Thyroid gland (tissue), 4 donors: ENCODE results near the gene TBC1D3B. TPM values are rescaled to one million over a fixed set of nuclear protein-coding genes. Genes with fewer than 3 reads are reported as not detected.
A peak's percentile ranks its signal among the peaks of the same experiment; 100 is the strongest.

ENCODE experiments used
- DNase-seq, 2 donors: peaks; one replicate each; pipeline ENCODE4 v3.0.0-alpha.2; 2019
- H3K27ac ChIP-seq, 3 donors: fragments of 200-600 bp; sonication (generic); 1 replicate in 2 of 3; 2 replicates in 1 of 3; pipeline ENCODE4 v1.5.1; 2016 to 2019; ENCODE audit warnings: mild to moderate bottlenecking in 1 of 3, moderate library complexity in 1 of 3
- H3K27me3 ChIP-seq: fragments of 200-600 bp; sonication (generic); one replicate; pipeline ENCODE4 v1.5.1; 2019
- H3K36me3 ChIP-seq, 2 donors: fragments of 200-600 bp; sonication (generic); one replicate each; pipeline ENCODE4 v1.5.1; 2016 to 2019
- H3K4me1 ChIP-seq, 2 donors: fragments of 200-600 bp; sonication (generic); one replicate each; pipeline ENCODE4 v1.5.1; 2017 to 2019
- H3K4me3 ChIP-seq, 3 donors: fragments of 200-600 bp; sonication (generic); replicated peaks in 1 of 3; 1 replicate in 2 of 3; 2 replicates in 1 of 3; pipeline ENCODE4 v1.5.1; 2016; ENCODE audit warnings: mild to moderate bottlenecking in 1 of 3
- H3K9me3 ChIP-seq: fragments of 200-600 bp; sonication (generic); one replicate; pipeline ENCODE4 v1.5.1; 2017
- POLR2A ChIP-seq, 2 donors: fragments of 450-650 bp; IDR thresholded peaks; one replicate each; pipeline ENCODE4 v1.6.1; 2017; ENCODE audit warnings: antibody characterized with exemption in 2 of 2, mild to moderate bottlenecking in 2 of 2, moderate library complexity in 1 of 2
- WGBS, 2 donors: methylation state at CpG; one replicate each; pipeline ENCODE4 v1.1.5; 2017; 5-methylcytosine and 5-hydroxymethylcytosine counted together
- intact Hi-C: fragments of 100-400 bp; cut with DNase I; formaldehyde crosslinking; loops from one replicate; pipeline ENCODE4 v1.15.1; 2023
- total RNA-seq, 4 donors: library from RNA; depleted of rRNA; stranded (reverse); fragments of >200 nt; gene quantifications; one replicate each; pipeline ENCODE4 v1.2.3, GENCODE V29; 2016
- TF ChIP-seq, protein P1 (sequence below), 6 experiments: fragments of 200-600 bp in 3 of 6; fragments of 450-650 bp in 3 of 6; sonication (generic) in 3 of 6; IDR thresholded peaks; one replicate each; pipeline ENCODE4 v1.5.1; 2016 to 2019; ENCODE audit warnings: antibody characterized with exemption in 6 of 6, mild to moderate bottlenecking in 2 of 6, inconsistent platforms in 1 of 6, moderate library complexity in 1 of 6

Gene TBC1D3B
- total RNA-seq, 4 donors from 2014 or later, result 3.9 TPM; not detected in 3

DNA sequence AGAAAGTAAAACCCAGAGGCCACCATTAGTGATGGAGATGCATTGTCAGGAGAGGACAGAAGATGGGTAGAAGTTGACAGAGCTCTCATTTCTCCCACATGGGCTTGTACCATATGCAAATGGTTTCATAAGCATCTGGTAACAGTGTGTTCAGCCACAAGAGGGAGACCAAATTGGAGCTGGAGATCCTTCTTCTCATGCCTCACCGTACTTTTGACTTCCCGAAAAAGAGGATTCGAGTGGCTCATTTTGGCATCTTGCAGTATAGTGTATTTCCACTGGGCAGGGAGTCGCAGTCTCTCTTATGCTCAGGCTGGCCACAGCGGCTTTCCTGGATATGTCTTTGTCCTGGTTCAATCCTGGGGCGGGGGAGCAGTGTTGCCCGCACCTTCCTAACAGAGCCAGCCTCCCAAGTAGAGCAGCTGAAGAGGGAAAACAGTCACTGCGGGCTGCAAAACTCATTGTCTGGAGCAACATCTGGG lies 23.8 kb downstream of the TBC1D3B start:
- no peaks in the 10 kb centered on the region for H3K36me3 ChIP-seq
- H3K27me3 ChIP-seq, result peaks cover 6% of the 10 kb centered on the region
- H3K9me3 ChIP-seq, result no peaks in the 10 kb centered on the region
- no peak for TF ChIP-seq POLR2A (IDR thresholded peaks at IDR 0.05)
- TF ChIP-seq, protein P1, sequence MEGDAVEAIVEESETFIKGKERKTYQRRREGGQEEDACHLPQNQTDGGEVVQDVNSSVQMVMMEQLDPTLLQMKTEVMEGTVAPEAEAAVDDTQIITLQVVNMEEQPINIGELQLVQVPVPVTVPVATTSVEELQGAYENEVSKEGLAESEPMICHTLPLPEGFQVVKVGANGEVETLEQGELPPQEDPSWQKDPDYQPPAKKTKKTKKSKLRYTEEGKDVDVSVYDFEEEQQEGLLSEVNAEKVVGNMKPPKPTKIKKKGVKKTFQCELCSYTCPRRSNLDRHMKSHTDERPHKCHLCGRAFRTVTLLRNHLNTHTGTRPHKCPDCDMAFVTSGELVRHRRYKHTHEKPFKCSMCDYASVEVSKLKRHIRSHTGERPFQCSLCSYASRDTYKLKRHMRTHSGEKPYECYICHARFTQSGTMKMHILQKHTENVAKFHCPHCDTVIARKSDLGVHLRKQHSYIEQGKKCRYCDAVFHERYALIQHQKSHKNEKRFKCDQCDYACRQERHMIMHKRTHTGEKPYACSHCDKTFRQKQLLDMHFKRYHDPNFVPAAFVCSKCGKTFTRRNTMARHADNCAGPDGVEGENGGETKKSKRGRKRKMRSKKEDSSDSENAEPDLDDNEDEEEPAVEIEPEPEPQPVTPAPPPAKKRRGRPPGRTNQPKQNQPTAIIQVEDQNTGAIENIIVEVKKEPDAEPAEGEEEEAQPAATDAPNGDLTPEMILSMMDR (IDR thresholded peaks at IDR 0.05), result no peak
- no peak for DNase-seq
- intact Hi-C loops, result no loop called here
- H3K4me1 ChIP-seq, result no peaks in the 10 kb centered on the region
- no peak overlapping the region for H3K4me3 ChIP-seq
- WGBS, 2 donors, result 84 to 89% methylated on average over 8 of the region's 8 CpGs
- H3K27ac ChIP-seq, result no peak overlapping the region

DNA sequence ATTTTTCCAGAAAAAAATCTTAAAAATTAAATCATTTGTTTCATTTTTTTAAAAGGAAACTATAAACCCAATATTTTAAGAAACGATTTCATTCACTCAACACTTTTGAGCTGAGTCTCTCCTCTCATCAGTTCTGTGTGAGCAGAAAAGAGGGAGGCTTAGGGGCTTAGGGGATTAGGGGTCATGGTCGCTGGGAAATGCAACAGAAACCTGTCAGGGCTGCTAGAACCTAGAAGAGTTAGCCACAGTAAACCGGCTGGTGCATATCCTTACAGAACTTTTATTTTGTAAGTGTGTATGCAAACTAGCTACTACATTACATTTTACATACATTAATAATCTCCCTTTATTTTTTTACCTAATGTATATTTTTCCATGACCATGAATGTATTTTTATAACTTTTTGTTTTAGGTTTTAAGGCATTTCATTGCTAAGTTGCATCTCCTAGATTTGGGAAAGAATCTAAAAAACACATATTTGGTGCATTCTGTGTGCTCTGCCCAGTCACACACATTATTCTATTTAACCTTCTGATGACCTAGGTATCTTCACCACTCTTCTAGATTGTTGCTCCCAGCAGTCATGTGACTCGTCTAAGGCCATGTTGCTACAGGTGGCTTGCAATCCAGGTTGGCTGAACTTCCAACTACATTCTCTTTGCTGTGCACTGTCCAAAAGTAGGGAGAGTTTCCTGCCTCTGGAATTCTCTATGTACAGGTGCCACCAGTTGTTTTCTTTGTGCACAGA lies 24.4 kb downstream of the TBC1D3B start:
- DNase-seq, result no peak
- intact Hi-C loops, result no loop called here
- no peak for TF ChIP-seq POLR2A (IDR thresholded peaks at IDR 0.05)
- no peaks in the 10 kb centered on the region for H3K4me1 ChIP-seq
- H3K9me3 ChIP-seq, result no peaks in the 10 kb centered on the region
- H3K27ac ChIP-seq, result no peak overlapping the region
- peaks cover 6% of the 10 kb centered on the region for H3K27me3 ChIP-seq
- H3K36me3 ChIP-seq, result no peaks in the 10 kb centered on the region
- WGBS, 2 donors, result 68 to 75% methylated on average over 4 of the region's 4 CpGs
- no peak overlapping the region for H3K4me3 ChIP-seq

DNA sequence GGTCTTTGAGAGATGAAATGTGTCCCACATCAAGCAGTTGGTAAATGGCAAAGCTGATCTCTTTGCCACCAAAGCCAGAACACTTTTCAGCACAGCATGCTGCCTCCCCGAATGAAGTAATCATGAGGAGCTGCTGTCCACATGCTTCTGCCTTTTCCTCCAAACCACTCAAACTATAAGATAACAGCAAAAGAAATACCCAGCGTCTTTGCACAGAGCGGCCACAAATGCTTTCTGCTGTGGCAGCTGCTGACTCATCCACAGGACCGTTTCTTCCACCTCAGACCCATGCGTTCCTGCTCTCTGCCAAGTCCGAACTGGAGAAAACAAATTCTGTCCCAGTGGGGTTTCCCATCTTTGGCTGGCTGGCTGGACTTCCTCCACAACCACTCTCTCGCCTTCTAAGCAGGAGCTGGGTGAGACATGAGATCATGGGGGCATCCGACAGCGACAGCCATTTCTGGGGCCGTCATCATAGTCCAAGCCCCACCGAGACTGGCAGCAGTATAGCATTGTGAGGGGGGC lies 27.1 kb downstream of the TBC1D3B start:
- H3K27me3 ChIP-seq, result peaks cover 6% of the 10 kb centered on the region
- intact Hi-C loops, result loop anchor here (5.0 kb wide), 1 partner anchor 177 kb away; no protein-coding TSS in a partner anchor
- H3K4me3 ChIP-seq, result no peak overlapping the region
- H3K9me3 ChIP-seq, result no peaks in the 10 kb centered on the region
- no peaks in the 10 kb centered on the region for H3K36me3 ChIP-seq
- no peak for DNase-seq
- TF ChIP-seq, protein P1 (IDR thresholded peaks at IDR 0.05), result no peak
- no peak for TF ChIP-seq POLR2A (IDR thresholded peaks at IDR 0.05)
- WGBS, 2 donors, result 64 to 70% methylated on average over 11 of the region's 11 CpGs
- no peaks in the 10 kb centered on the region for H3K4me1 ChIP-seq
- no peak overlapping the region for H3K27ac ChIP-seq

DNA sequence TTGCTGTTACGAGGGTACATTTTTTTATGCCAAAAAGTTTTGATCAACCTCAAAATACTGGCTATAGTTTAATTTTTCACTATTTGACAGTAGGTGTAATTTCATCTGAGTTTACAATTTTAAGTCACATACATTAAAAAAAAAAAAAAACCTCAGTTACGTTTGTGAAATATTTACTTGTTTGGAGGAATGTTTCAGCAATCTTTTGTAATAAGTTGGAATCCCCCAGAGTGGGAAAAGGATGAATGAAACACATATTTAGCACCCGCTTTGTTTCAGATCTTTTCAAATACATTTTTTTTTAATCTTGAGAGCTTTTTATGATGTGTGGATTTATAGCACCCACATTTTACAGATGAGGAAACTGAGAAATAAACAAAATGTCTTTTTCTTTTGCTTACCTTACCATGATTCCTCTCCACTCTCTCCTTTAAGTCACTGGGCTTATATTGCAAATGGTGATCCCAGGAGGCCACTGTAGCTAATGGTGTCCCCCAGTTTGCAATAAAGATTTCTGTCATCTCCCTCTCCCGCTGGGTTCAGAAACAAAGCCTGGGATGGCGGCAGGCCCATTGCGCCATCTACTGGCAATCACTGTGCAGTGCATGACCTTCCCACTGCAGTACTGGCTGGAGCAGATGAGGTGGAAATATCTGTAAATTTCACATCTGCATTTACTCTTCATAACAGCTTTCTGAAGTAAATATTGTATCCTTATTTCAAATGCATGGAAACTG lies 27.7 kb downstream of the TBC1D3B start:
- intact Hi-C loops, result loop anchor here (5.0 kb wide), 1 partner anchor 176 kb away; no protein-coding TSS in a partner anchor
- WGBS, 2 donors, result 44% methylated on average over 6 of the region's 6 CpGs
- H3K9me3 ChIP-seq, result no peaks in the 10 kb centered on the region

DNA sequence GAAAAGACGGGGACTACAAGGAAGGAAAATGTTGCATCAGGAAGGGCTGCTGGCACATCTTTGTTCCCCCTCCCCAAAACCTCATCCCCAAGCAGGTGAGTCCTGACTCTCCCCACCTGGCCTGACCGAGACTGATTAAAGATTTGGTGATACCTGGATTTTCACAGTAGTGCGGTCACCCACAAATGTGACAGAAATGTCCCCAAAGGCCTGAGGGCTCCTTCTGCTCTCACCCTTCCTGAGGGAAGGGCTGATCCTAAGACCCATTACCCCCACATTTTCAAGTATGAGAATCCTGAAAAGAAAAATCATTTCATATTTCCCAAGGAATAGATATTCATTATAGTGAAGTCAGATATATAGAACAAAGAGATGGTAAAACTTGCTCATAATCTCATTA lies 28.8 kb downstream of the TBC1D3B start:
- Histone ChIP-seq H3K4me1 (no peaks in the 10 kb centered on the region), H3K27ac (no peak overlapping the region), H3K27me3 (peaks cover 6% of the 10 kb centered on the region), H3K9me3 (no peaks in the 10 kb centered on the region), H3K36me3 (no peaks in the 10 kb centered on the region), H3K4me3 (no peak overlapping the region)
- 86 to 90% methylated on average over 3 of the region's 3 CpGs for WGBS, 2 donors
- DNase-seq, result no peak
- TF ChIP-seq POLR2A (IDR thresholded peaks at IDR 0.05), result no peak
- TF ChIP-seq, protein P1 (IDR thresholded peaks at IDR 0.05), result no peak
- intact Hi-C loops, result loop anchor here (5.0 kb wide), 1 partner anchor 175 kb away; no protein-coding TSS in a partner anchor

More for the DNA sequence above, 27.7 kb downstream of the TBC1D3B start:
- H3K27ac ChIP-seq, result no peak overlapping the region
- DNase-seq, result peak; percentile 60 to 66
- no peaks in the 10 kb centered on the region for H3K4me1 ChIP-seq
- TF ChIP-seq, protein P1 (IDR thresholded peaks at IDR 0.05), result peak; percentile 79 to 100 (median 88)
- no peak for TF ChIP-seq POLR2A (IDR thresholded peaks at IDR 0.05)
- H3K36me3 ChIP-seq, result no peaks in the 10 kb centered on the region
- H3K4me3 ChIP-seq, result no peak overlapping the region
- H3K27me3 ChIP-seq, result peaks cover 6% of the 10 kb centered on the region
